ENCODE measurements around the gene DDX27. TPM values are rescaled to one million over a fixed set of nuclear protein-coding genes. Genes with fewer than 3 reads are reported as not detected.

Gene DDX27
- total and polyA plus RNA-seq, 12 donors: 11.0 to 26.2 (median 13.2) TPM

DNA sequence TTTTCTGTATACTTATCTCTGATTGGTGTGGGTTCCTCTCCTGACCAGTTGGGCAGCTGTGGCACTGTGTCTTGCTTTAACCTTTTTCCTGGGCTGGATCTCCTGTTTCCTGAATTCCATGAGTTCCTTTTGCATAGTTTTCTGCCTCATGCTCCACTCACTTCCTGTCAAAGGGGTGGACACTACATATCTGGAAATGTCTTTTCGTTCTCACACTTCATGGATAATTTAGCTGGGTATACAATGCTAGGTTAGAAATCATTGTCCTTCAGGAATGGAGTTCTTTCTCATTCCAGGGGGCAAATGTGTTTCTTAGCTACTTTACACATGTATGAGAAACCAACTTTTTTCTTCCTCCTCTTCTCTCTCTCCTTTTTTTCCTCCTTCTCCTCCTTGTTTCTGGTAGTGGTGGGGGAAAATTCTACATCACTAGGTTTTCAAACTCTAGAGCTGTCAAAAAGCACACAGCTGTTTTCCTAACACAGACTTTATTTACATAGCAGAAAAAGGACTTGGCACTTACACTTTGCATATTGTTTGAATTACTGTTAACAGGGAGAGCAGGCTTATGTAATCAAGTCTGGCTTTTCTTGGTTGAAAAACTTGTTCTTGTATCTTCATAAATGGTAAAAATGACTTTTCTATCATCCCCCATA, 9.0 kb upstream of the DDX27 start:
- H3K27me3 ChIP-seq: no peaks in the 10 kb centered on the region
- H3K9me3 ChIP-seq: peaks cover 0 to 16% (median 10%) of the 10 kb centered on the region in 11 donors
- no peak for ATAC-seq
- no peaks in the 10 kb centered on the region for H3K36me3 ChIP-seq
- H3K4me3 ChIP-seq: no peak overlapping the region
- 71 to 84% methylated on average over 1 of the region's 1 CpG for WGBS, 2 donors
- DNase-seq: no peak
- TF ChIP-seq, protein P1, sequence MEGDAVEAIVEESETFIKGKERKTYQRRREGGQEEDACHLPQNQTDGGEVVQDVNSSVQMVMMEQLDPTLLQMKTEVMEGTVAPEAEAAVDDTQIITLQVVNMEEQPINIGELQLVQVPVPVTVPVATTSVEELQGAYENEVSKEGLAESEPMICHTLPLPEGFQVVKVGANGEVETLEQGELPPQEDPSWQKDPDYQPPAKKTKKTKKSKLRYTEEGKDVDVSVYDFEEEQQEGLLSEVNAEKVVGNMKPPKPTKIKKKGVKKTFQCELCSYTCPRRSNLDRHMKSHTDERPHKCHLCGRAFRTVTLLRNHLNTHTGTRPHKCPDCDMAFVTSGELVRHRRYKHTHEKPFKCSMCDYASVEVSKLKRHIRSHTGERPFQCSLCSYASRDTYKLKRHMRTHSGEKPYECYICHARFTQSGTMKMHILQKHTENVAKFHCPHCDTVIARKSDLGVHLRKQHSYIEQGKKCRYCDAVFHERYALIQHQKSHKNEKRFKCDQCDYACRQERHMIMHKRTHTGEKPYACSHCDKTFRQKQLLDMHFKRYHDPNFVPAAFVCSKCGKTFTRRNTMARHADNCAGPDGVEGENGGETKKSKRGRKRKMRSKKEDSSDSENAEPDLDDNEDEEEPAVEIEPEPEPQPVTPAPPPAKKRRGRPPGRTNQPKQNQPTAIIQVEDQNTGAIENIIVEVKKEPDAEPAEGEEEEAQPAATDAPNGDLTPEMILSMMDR (IDR thresholded peaks at IDR 0.05): no peak
- no peak overlapping the region for H3K27ac ChIP-seq
- intact Hi-C loops (cut with DNase I): no loop called here
- H3K4me1 ChIP-seq: no peaks in the 10 kb centered on the region

DNA sequence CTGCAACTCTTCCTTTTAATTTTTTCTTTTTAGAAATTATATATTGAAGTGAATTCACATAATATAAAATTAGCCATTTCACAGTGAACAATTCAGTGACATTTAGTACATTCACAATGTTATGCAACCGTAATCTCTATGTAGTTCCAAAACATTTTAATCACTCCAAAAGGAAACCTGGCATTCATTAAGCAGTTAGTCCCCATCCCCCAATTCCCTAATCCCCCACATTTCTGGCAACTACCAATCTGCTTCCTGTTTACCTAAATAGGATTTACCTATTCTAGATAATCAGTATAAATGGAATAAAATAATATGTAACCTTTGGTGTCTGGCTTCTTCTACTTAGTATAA, 8.5 kb upstream of the DDX27 start:
- no peak overlapping the region for H3K27ac ChIP-seq

DNA sequence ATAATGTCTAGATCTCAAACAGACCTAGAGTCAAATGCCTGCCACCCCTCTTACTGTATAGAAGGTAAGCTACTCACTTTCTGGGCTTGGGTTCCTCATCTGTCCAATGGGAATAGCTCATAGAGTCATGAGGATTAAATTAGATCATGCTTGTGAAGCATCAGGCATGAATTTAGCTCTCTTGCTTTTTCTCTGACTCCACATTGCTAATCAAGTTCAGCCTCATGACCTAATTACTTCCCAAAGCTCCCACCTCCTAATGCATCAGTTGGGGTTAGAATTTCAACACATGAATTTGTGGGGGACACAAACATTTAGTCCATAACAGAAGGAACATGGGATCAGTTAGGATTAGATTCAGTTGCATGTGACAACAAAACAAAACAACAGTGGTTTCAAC, 4.6 kb upstream of the DDX27 start:
- Histone ChIP-seq H3K4me3 (no peak overlapping the region), H3K27me3 (no peaks in the 10 kb centered on the region), H3K4me1 (peaks cover 0 to 15% (median 2%) of the 10 kb centered on the region in 9 donors), H3K9me3 (peaks cover 0 to 16% (median 10%) of the 10 kb centered on the region in 11 donors), H3K36me3 (no peaks in the 10 kb centered on the region), H3K27ac (no peak overlapping the region)
- intact Hi-C loops (cut with DNase I): no loop called here
- ATAC-seq: no peak
- DNase-seq: no peak
- TF ChIP-seq, protein P1 (IDR thresholded peaks at IDR 0.05): no peak

More for the DNA sequence above, 8.5 kb upstream of the DDX27 start:
- intact Hi-C loops (cut with DNase I): no loop called here
- Histone ChIP-seq H3K36me3 (no peaks in the 10 kb centered on the region), H3K27me3 (no peaks in the 10 kb centered on the region), H3K9me3 (peaks cover 0 to 16% (median 10%) of the 10 kb centered on the region in 11 donors), H3K4me3 (no peak overlapping the region), H3K4me1 (no peaks in the 10 kb centered on the region)
- 78 to 82% methylated on average over 1 of the region's 1 CpG for WGBS, 2 donors
- no peak for DNase-seq
- no peak for ATAC-seq
- TF ChIP-seq, protein P1 (IDR thresholded peaks at IDR 0.05): no peak

DNA sequence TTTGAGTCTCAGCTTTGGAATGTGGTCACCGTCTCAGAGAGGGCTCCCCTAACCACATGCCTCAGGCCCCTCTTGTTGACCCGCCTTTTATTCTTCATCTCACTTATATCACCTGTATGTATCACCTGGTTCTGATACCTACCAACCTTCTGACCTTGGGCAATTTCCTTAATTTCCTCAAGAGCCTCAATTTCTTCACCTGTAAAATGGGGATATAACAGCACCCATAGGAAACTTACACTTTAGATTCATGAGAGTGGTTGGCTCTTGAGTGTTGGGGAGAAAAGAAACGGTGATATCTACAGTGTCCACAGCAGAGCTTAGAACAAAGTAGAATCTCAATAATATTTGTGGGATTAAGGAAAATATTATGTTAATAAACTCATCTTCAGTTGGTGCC, 4.0 kb upstream of the DDX27 start:
- TF ChIP-seq, protein P1 (IDR thresholded peaks at IDR 0.05): no peak
- 90 to 94% methylated on average over 3 of the region's 3 CpGs for WGBS, 2 donors
- DNase-seq (no peak), ATAC-seq (no peak)
- no peaks in the 10 kb centered on the region for H3K36me3 ChIP-seq
- H3K4me3 ChIP-seq: no peak overlapping the region
- intact Hi-C loops (cut with DNase I): loop anchor here in 1 of 10 donors (5.0 kb wide), 1 partner anchor 83 kb away; no protein-coding TSS in a partner anchor
- H3K27me3 ChIP-seq: no peaks in the 10 kb centered on the region
- peaks cover 0 to 9% (median 3%) of the 10 kb centered on the region in 11 donors for H3K9me3 ChIP-seq
- H3K4me1 ChIP-seq: peaks cover 2 to 21% (median 8%) of the 10 kb centered on the region in 9 donors
- no peak overlapping the region for H3K27ac ChIP-seq
